OCI-LY3 (cell line): ENCODE results near the gene TGM4.

Experiments used
- H2AFZ ChIP-seq: fragments of 200-600, 300-600 bp; shearing (Covaris generic); 2 replicates; pipeline ENCODE4 v1.6.0; 2014; ENCODE audit warnings: antibody characterized with exemption, low read depth, low read length
- H3K27ac ChIP-seq: fragments of 200-600, 300-600 bp; sonication (generic); 2 replicates; pipeline ENCODE4 v1.5.1; 2014; ENCODE audit warnings: mild to moderate bottlenecking, low read length, moderate library complexity, mixed read lengths
- H3K27me3 ChIP-seq: fragments of 200-600, 300-600 bp; sonication (generic); 2 replicates; pipeline ENCODE4 v1.6.1; 2014; ENCODE audit warnings: low read depth, low read length, mixed read lengths
- H3K36me3 ChIP-seq: fragments of 200-600, 300-600 bp; sonication (generic); replicated peaks from 2 replicates; pipeline ENCODE3; 2014; ENCODE audit warnings: low read depth, low read length, mixed read lengths
- H3K4me1 ChIP-seq: fragments of 300-600, 200-600 bp; sonication (generic); 2 replicates; pipeline ENCODE4 v1.6.1; 2014; ENCODE audit warnings: low read length, mixed read lengths
- H3K4me2 ChIP-seq: fragments of 200-600, 300-600 bp; sonication (generic); 2 replicates; pipeline ENCODE4 v1.6.1; 2014; ENCODE audit warnings: low read length, mixed read lengths
- H3K4me3 ChIP-seq: fragments of 300-600, 200-600 bp; sonication (generic); 2 replicates; pipeline ENCODE4 v1.5.1; 2014; ENCODE audit warnings: antibody characterized with exemption, mild to moderate bottlenecking, low read length, moderate library complexity
- H3K79me2 ChIP-seq: fragments of 300-600, 200-600 bp; shearing (Covaris generic); 2 replicates; pipeline ENCODE4 v1.6.1; 2014; ENCODE audit warnings: mild to moderate bottlenecking, low read length, mixed read lengths
- H3K9ac ChIP-seq: fragments of 300-600, 200-600 bp; shearing (Covaris generic); 2 replicates; pipeline ENCODE4 v1.6.0; 2014; ENCODE audit warnings: mild to moderate bottlenecking, low read length, moderate library complexity
- H3K9me3 ChIP-seq: fragments of 200-600, 300-600 bp; shearing (Covaris generic); 2 replicates; pipeline ENCODE4 v1.6.1; 2014; ENCODE audit warnings: low read length, mixed read lengths; ENCODE audit not compliant: insufficient read depth
- H4K20me1 ChIP-seq: fragments of 200-600, 300-600 bp; sonication (generic); 2 replicates; pipeline ENCODE4 v1.6.1; 2016; ENCODE audit warnings: low read length, mixed read lengths; ENCODE audit not compliant: insufficient read depth
- CTCF ChIP-seq: fragments of 200-600, 300-600 bp; sonication (generic); IDR thresholded peaks from 2 replicates; pipeline ENCODE4 v1.5.1; 2014; ENCODE audit warnings: antibody characterized with exemption, low read length, low read depth
- EZH2phosphoT487 ChIP-seq: fragments of 200-600 bp; shearing (Covaris generic); IDR thresholded peaks from 2 replicates; pipeline ENCODE4 v1.6.1; 2018; ENCODE audit warnings: antibody characterized with exemption, mixed run types, low read depth

The TGM4 gene

GRCh38 chr3:44929782-44930181 is 55.4 kb downstream of the TGM4 start:
- peaks cover 32% of the 10 kb centered on the region for H3K36me3 ChIP-seq
- H3K4me1 ChIP-seq = no peaks in the 10 kb centered on the region
- H3K4me2 ChIP-seq = no peak overlapping the region
- H3K79me2 ChIP-seq = no peaks in the 10 kb centered on the region
- H3K27ac ChIP-seq = no peak overlapping the region
- no peaks in the 10 kb centered on the region for H3K9me3 ChIP-seq
- H3K27me3 ChIP-seq = no peaks in the 10 kb centered on the region
- no peak overlapping the region for H3K4me3 ChIP-seq
- no peak overlapping the region for H3K9ac ChIP-seq
- H2AFZ ChIP-seq = no peak overlapping the region
- H4K20me1 ChIP-seq = no peaks in the 10 kb centered on the region
- no peak for TF ChIP-seq CTCF
- TF ChIP-seq EZH2phosphoT487 = no peak

GRCh38 chr3:44930911-44931310 is 56.5 kb downstream of the TGM4 start:
- Histone ChIP-seq H3K9ac (no peak overlapping the region), H3K4me3 (no peak overlapping the region), H4K20me1 (no peaks in the 10 kb centered on the region; the same call in 1 of the 2 replicates), H3K79me2 (0 out of 2 replicates have a peak, but pooled peaks cover 3% of the 10 kb centered on the region), H3K27ac (no peak overlapping the region), H3K9me3 (no peaks in the 10 kb centered on the region), H3K4me2 (no peak overlapping the region), H3K36me3 (peaks cover 26% of the 10 kb centered on the region), H3K4me1 (no peaks in the 10 kb centered on the region), H2AFZ (no peak overlapping the region), H3K27me3 (no peaks in the 10 kb centered on the region)
- TF ChIP-seq CTCF = no peak
- TF ChIP-seq EZH2phosphoT487 = no peak

GRCh38 chr3:44931791-44932190 is 57.4 kb downstream of the TGM4 start:
- H3K9me3 ChIP-seq = no peaks in the 10 kb centered on the region
- H3K4me3 ChIP-seq = no peak overlapping the region
- H3K36me3 ChIP-seq = peaks cover 21% of the 10 kb centered on the region
- H3K79me2 ChIP-seq = 0 out of 2 replicates have a peak, but pooled peaks cover 3% of the 10 kb centered on the region
- no peak overlapping the region for H2AFZ ChIP-seq
- no peaks in the 10 kb centered on the region for H3K4me1 ChIP-seq
- no peaks in the 10 kb centered on the region for H3K27me3 ChIP-seq
- H4K20me1 ChIP-seq = no peaks in the 10 kb centered on the region; the same call in 1 of the 2 replicates
- no peak overlapping the region for H3K27ac ChIP-seq
- TF ChIP-seq EZH2phosphoT487 = no peak
- TF ChIP-seq CTCF = no peak
- no peak overlapping the region for H3K9ac ChIP-seq
- no peak overlapping the region for H3K4me2 ChIP-seq

GRCh38 chr3:44932271-44932670 is 57.9 kb downstream of the TGM4 start:
- H3K9me3 ChIP-seq = no peaks in the 10 kb centered on the region
- H3K79me2 ChIP-seq = 0 out of 2 replicates have a peak, but pooled peaks cover 3% of the 10 kb centered on the region
- H3K4me3 ChIP-seq = no peak overlapping the region
- no peak overlapping the region for H3K27ac ChIP-seq
- no peak overlapping the region for H3K4me2 ChIP-seq
- H3K4me1 ChIP-seq = no peaks in the 10 kb centered on the region
- H4K20me1 ChIP-seq = no peaks in the 10 kb centered on the region; the same call in 1 of the 2 replicates
- H3K27me3 ChIP-seq = no peaks in the 10 kb centered on the region
- no peak overlapping the region for H2AFZ ChIP-seq
- peaks cover 17% of the 10 kb centered on the region for H3K36me3 ChIP-seq
- no peak overlapping the region for H3K9ac ChIP-seq
- TF ChIP-seq EZH2phosphoT487 = no peak
- no peak for TF ChIP-seq CTCF
